GM10847 (cell line): ENCODE results near the gene SETD7.

Experiments used
- POLR2A ChIP-seq: IDR thresholded peaks from 2 replicates; pipeline ENCODE4 v1.6.1; 2011; ENCODE audit not compliant: insufficient read length; ENCODE audit errors: extremely low read depth

Gene SETD7

DNA sequence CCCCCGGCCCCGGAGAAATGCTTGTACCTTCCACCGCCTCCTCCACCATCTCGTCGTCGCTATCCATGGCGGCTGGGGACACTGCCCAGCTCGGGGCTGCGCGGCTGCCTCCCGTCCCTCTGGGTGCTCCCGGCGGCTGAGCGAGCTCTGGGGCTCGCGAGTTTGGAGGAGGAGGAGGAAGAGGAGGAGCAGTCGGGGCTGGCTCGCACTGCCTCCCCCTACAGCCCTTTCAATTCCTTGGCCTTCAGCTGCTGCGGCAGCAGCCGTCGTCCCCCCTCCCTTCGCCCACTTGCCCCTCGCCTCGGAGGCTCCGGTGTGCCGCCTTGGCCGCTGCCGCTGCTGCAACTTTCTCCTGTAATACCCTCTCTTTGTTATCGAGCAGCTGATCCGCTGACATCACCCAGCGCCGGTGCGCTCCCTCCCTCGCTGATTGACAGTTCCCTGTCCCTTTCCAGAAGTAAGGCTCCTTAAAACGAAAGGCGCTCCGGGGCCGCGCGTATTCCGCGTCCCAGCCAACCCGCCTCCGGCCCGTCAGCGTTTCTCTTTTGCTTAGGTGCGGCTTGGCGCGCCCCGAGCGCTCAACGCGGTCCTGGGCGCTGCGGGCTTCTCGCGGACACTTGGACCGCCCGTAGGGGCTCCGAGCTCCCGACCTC lies at the start of gene SETD7:
Gene SETD7, minus strand, starts transcription at position 149 of the 653 bp plus-strand sequence. Its CDS starts 82 bp downstream, at position 67.
- TF ChIP-seq POLR2A, result no peak

DNA sequence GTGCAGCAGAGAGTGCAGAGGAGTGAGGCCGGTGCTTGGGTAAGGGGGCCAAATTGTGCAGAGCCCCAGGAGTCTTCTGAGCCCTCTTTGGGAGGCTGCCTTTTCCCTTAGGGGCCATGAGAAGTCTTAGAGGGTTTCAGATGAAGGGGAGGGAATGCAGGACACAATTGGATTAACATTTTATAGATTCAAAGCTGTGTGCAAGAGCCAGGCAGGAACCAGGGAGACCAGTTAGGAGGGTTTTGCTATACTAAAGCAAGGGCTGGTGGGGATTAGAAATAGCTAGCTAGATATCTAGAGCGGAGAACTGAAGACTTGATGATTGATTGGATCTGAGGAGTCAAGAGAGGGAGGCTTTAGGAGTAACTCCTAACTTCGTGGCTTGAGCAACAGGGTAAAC lies 49.5 kb upstream of the SETD7 start:
- no peak for TF ChIP-seq POLR2A

GRCh38 chr4:139603576-139604410 lies 47.8 kb upstream of the SETD7 start:
- no peak for TF ChIP-seq POLR2A

DNA sequence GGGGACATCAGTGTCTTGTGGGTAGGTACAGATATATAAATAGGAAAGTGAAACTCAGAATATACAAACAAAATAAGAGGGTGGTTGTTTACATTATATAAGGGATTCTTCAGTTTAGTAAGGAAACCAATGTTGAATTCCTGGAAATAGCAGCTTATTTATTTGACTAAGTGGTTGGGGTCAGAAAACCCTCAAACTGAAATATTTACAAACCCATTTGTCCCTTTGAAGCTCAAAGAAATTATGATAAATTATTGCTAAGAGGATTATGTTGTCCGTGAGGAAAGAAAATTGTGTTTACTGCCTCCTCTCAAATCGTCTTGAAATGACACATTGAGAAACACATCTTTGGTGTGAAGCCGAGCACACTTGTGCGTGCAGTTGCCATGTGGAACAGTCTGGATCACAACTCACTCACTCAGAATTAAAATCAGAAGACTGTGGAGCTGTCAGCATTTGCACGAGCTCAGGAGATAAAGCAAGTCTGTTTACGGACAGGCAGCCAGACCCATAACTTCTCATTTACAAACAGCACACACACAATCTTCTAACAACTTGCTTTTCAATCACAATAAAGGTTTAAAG lies 46.8 kb upstream of the SETD7 start:
- TF ChIP-seq POLR2A, result no peak

GRCh38 chr4:139600662-139601061 lies 44.6 kb upstream of the SETD7 start:
- TF ChIP-seq POLR2A, result no peak

DNA sequence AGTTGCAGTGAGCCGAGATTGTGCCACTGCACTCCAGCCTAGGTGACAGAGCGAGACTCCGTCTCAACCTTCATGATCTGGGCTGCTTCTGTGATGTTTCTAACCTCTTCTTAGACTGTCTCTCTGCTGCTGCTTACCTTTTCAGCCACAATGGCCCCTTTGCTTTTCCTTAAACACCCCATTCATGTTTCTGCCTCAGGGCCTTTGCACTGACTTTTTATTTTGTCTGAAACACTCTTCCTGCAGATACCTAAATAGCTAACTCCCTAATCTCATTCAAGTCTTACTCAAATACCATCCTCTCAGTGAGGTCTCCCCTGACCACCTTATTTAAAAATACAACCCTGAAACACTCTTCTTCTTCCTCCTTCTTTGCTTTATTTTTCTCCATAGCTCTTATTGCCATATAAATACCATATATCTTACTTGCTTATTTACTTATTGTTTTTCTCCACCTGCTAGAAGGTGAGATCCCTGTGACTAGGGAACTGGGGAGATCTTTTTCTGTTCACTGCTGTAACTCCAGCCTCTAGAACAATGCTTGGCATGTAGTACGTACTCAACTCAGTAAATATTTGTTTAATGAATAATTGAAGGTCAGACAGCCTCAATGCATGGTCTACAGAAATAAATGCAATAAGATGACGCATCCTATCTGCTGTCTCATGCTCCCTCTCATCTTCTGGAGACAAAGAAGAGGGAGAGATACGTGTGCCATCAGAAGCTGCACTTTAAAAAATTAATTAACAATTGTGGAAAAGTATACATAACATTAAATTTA lies 43.8 kb upstream of the SETD7 start:
- TF ChIP-seq POLR2A, result no peak

- no peak for TF ChIP-seq POLR2A
Measured at GRCh38 chr4:139599076-139599475, 43.1 kb upstream of the SETD7 start.

DNA sequence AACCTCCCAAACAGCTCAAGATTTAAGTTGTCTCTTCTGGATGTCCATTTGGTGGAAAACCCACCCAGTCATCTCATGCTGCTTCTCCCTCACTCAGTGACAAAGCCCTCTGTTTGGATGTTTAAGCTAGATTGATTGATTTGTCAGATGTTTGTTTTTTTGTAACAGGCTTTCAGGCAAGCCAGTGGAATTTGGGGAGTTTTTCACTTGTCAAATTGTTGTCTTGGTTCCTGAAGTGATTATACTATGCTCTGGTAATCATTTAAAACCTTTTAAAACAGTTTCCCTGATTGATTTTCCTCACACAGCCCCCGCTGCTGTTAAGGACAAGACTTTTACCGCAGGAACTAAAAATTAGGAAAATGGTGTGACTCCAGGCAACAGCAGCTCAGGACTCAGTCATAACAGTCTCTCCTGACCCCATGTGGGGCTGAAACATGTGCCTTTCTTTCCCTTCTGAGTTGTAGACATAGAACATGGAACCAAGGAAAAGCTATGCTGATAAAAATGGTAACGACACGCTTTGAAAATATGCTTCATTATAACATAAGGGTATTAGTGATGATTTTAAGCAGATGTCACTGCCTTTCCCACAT lies 40.8 kb upstream of the SETD7 start:
- no peak for TF ChIP-seq POLR2A

GRCh38 chr4:139596034-139596683 lies 40.1 kb upstream of the SETD7 start:
- no peak for TF ChIP-seq POLR2A

GRCh38 chr4:139594591-139595185 lies 38.7 kb upstream of the SETD7 start:
- TF ChIP-seq POLR2A, result no peak

DNA sequence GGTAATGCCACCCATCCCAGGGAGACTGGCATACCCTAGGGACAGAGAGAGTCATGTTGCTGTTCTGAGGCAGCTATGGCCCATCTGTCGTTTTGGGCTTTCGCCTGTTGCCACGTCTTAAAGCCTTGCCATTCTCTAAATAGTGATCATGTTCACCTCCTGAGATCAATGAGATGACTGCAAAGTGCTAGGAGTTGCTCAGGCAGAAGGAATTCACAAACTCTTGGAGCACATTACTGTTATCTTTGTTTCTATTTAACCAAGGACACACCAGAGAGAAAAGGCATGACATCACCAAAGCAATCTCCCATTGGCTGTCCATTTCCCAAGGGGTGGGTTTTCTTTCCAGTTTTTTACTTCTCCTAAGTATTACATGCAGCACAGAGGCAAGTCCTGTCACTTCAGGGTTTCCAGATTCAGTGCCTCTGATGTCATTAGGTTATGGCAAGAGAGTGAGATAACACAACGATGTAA lies 37.1 kb upstream of the SETD7 start:
- TF ChIP-seq POLR2A, result no peak

DNA sequence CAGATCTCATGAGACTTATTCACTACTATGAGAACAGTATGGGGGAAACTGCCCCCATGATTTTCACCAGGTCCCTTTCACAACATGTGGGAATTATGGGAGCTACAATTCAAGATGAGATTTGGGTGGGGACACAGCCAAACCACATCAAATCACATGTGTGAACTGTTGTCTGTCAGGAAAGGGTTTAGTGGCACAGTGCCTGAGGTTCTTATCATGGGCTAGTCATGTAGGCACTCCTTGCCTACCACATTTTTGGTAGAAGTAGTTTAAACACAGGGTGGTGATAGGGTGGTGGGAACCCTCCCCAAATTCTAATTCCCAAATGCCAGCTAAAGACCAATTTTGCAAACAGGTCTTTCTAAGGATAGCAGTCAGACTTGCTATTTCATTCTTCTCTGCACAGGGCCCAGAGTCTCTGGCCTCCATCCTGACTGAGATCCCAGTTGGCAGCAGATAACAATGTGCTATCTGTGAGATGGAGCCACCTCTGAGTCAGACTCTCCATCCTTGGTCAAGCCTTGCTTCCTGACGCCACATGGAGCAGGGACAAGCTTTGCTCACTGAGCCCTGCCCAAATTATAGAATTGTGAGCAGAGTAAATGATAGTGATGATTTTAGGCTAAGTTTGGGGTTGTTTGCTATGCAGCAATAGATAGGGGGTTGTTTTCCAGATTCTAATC lies 33.5 kb upstream of the SETD7 start:
- TF ChIP-seq POLR2A, result no peak

- no peak for TF ChIP-seq POLR2A
Measured at GRCh38 chr4:139587446-139587845, 31.4 kb upstream of the SETD7 start.
